GM21723 (cell line): ENCODE results near the gene KRTAP10-11.
"Not testable (repeated sequence)": the region's sequence is repeated elsewhere in the genome, so short reads cannot be mapped to it uniquely, and the experiment has no call there.

Source experiments
- ATAC-seq: cut with Tn5 transposase; IDR thresholded peaks from one replicate; pipeline ENCODE4 v1.9.1; 2021; ENCODE audit warnings: mild to moderate bottlenecking, moderate library complexity; ENCODE audit not compliant: unreplicated experiment

Gene KRTAP10-11

DNA sequence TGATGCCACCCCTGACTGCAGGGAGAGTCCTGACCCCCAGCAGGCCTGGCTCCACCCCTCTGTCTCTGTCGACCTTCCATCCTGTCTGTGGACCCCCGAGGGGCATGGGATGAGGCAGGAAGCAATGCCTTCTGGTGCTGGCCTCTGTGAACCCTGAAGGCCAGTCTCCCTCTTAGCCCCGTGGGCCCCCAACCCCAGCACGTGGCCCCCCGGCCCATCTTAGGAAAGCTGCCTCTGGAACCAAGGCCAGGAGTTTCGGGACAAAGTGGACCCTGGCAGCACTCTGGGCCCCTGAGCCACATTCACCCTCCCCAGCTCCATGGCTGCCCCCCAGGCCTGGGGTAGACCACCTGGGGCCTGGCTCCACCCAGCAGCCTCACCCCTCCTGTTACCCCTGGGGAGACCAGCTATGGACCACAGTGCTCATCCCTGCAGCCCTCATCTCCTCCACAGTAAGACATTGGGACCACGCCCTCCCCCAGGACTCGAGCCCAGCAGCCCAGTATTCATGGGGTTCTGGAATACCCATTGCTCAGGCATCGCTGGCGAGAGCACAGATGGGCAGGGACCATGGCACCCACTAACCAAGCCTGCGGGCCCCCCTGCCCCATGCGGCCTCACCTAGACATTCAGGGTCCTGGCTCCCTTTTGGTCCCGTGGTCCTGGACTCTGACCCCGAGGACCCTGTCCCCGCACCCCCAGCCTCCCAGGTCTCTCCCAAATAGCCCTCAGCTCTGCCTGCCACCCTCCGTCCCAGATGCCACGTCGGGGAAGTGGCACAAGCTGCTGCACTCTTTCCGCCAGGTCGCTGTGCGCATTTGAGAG, 7.5 kb upstream of the KRTAP10-11 start:
- not testable (repeated sequence) for ATAC-seq

DNA sequence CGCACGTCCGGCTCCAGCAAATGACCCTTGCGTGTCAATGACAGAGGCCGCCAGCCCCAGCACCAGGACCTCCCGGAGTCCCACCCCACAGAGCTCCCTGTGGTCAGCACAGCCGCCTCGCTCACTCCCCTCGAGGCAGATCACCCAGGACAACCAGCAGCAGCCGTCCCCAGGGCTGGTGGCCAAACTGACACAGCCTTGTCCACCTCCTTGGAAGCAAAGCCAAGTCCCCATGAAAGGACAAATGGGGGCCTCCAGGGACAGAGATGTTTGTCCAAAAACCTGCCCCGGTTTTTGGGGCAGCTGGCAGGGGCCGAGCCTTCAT, 6.9 kb upstream of the KRTAP10-11 start:
- no peak for ATAC-seq

GRCh38 chr21:44640761-44641160, 5.5 kb upstream of the KRTAP10-11 start:
- ATAC-seq, result no peak

- ATAC-seq, result no peak
Measured at GRCh38 chr21:44643741-44644310, 2.4 kb upstream of the KRTAP10-11 start.

- ATAC-seq, result no peak
Measured at GRCh38 chr21:44644878-44645277, 1.3 kb upstream of the KRTAP10-11 start.

GRCh38 chr21:44647222-44647552, 973 bp downstream of the KRTAP10-11 start:
- no peak for ATAC-seq

GRCh38 chr21:44648557-44649311, 2.5 kb downstream of the KRTAP10-11 start:
- ATAC-seq, result no peak

GRCh38 chr21:44649521-44650100, 3.4 kb downstream of the KRTAP10-11 start:
- ATAC-seq, result no peak

DNA sequence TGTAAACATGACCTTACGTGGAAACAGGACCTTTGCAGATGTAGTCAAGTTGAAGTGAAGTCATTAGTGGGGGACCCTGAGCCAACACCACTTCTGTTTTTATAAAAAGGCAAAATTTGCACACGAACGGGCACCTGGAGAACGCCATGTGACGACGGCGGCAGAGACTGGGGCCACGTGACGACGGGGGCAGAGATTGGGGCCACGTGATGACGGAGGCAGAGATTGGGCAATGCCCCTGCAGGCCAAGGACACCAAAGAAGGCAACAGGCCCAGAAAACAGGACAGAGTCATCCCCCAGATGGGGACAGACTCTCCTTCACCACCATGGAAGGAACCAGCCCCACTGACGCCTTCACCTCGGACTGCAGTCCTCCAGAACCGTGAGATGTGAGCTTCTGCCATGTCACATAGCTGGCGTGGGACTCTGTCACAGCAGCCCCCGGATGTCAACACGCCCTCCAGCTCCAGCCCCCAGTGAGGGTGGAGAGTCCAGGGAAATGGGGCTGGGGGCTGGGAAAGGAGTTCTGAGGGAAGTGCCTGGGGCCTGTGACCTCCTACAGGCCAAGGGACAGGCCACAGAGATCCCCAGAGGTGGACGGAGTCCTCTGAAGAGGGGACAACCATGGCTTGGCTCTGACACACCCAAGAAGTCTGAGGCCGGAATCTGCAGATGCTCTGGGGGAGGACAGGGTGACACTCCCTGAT, 4.2 kb downstream of the KRTAP10-11 start:
- no peak for ATAC-seq

DNA sequence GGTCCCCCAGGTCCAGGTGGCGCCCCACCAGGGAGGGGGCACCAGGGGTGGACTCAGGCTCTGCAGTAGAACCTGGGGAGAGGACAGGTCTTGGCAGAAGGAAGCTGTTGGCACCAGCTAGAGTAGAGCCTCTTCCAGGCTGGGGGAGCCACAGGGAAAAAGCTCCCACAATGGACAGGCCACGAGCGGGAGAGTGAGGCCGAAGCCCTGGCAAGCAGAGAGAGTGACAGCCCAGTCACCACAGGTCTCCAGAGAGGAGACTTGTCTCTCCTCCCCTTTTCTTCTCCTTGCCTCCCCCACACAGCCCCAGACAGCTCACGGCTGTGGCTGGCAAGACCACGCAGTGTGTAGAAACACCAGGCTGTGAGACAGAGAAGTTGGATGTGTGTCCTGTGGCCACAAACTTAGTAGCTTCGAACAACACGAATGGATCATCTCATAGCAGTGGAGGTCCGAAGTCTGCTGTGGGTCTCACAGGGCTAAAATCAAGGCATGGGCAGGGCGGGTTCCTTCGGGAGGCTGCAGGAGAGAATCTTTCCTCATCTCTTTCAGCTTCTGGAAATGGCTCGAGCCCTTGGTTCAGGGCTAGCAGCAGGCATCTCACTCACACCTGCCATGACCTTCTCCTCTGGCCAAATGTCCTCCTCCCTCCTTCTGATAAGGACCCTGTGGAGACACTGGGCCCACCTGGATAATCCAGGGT, 4.9 kb downstream of the KRTAP10-11 start:
- no peak for ATAC-seq

GRCh38 chr21:44653123-44653522, 6.9 kb downstream of the KRTAP10-11 start:
- no peak for ATAC-seq

DNA sequence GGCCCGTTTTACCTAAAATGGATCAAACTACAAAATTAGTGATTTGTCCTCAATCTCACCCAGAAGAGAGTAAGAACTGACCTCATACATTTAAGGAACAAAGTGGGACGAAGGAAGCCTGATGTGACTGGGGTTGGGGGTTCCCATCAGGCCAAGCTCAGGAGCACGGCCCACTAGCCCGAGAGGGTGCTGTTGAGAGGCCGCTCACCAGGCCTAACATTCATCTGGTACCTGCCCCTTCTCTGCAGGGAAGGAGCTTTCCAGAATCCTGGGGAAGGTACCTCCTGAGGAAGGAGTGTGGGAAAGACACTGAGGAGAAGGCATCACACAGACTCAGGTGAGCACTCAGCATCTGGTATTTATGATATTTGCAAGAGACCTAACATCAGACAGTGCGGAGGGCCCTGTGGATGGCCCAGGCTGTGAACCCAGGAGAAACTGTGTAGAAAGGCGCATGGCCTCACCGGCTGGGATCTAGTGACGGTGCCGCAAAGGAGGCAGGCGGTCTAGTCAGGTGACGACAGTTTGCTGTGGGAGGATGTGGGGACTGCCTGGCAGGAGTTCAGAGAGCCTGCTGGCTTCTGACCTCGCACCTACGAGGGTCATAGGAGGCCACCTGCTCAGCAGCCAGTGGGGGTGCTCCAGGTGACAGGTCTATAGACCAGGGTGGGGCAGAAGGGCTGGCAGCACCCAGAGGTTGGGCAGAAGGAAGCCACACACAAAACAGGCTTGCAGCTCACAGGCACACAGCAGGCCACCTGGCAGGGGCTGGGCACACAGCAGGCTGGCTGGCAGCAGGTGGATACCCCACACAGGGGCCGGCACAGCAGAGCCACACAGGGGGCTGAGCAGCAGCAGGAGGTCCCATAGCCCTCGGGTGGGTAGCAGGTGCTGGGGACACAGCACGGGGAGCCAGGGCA, 7.7 kb downstream of the KRTAP10-11 start:
- ATAC-seq, result no peak

GRCh38 chr21:44654576-44655175, 8.5 kb downstream of the KRTAP10-11 start, which contains the start of gene KRTAP12-4:
Gene KRTAP12-4 (minus strand): TSS chr21:44654659. CDS start chr21:44654614, 45 bp downstream.
- no peak for ATAC-seq

DNA sequence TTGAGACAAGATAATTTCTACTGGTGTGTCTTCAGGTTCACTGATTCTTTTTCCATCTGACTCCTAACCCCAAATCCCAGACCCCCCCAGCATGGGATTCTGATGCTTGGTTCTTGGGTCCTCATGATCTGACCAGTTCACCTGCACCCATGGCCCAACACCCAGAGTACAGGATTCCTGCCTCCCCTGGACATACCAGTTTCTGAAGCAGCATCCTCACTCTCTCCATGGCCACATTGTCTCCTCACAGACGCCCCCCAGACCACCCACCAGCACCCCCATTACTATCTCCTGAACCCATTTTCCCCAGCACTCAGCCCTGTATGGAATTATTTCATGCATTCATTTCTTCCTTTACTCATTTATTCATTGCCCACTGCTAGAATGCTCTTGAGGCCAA, 10.7 kb downstream of the KRTAP10-11 start:
- ATAC-seq, result no peak

GRCh38 chr21:44657635-44658540, 11.7 kb downstream of the KRTAP10-11 start, which contains the start of gene KRTAP12-3:
Gene KRTAP12-3 (plus strand): TSS chr21:44657932. CDS start chr21:44657980, 48 bp downstream.
- ATAC-seq, result no peak

- ATAC-seq, result no peak
Measured at GRCh38 chr21:44658541-44658910, 12.3 kb downstream of the KRTAP10-11 start.

- no peak for ATAC-seq
Measured at GRCh38 chr21:44658913-44659595, 12.8 kb downstream of the KRTAP10-11 start.
